GM19193 (cell line): ENCODE results near the gene FOCAD.

Experiments
- POLR2A ChIP-seq: IDR thresholded peaks from 4 replicates; pipeline ENCODE4 v1.6.1; 2011; ENCODE audit not compliant: insufficient read depth, insufficient read length; ENCODE audit errors: extremely low read depth

FOCAD gene

DNA sequence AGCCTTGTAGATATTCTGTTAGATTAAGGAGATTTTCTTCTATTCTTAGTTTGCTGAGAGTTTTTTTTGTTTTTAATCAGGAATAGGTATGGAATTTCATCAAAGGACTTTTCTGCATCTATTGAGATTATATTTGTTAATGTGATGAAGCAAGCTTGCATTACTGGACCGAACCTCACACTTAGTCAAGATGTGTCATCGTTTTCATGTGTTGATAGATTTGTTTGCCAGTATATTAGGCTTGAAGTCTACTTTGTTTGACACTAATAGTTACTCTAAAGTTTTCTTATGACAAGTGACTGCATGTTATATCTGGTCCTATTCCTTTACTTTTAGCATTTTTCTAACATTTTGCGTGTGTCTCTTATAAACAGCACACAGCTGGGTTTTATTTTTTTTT, 359.8 kb downstream of the FOCAD start:
- no peak for TF ChIP-seq POLR2A
